ENCODE results near the gene IGSF21. TPM values are rescaled to one million over a fixed set of nuclear protein-coding genes. Genes with fewer than 3 reads are reported as not detected.

IGSF21 gene
- total and polyA plus RNA-seq, 2 donors (not counting 3 experiments of a cell fraction or from before 2014, with no cell fraction given) = not detected

DNA sequence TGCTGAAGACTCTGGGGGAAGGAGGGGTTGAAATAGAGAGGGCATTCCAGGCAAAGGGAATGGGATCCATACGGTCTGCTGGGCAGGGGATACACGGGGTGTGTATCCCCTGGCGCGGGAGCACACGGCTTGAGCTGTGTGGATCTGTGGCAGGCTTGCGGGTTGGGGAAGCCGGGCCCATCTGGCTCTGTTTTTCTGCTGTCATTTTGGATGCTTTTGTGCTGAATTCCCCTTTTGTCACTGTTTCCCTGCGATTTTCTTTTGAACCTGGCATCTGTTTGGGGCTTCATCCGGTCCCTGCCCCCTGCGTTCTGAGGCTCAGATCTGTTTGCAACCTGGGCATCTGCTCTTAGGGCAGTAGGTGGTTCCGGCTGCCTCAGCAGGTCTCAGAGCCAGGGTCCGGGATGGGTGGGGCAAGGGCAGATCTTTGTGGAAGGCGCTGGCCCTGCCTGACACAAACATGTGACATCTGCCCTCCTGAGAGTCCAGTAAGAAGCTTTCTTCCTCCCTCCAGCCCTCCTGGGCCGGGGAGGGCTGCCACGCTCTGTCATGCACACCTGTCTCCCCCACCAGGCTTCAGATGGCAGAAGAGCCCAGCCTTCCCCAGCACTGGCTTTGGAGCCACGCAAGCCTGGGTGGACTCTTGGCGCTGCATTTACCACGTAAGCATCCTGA is 84.0 kb downstream of the IGSF21 start:
- no peak overlapping the region for H3K27ac ChIP-seq (ENCODE audit: insufficient read depth, low read depth, low read length)
- no TSS peak for BruUV-seq (replicated peaks)
- FAIRE-seq (no peak), DNase-seq (ENCODE audit: low read depth, low spot score) (no peak)
- TF ChIP-seq MYC (IDR thresholded peaks at IDR 0.05; ENCODE audit: low read depth, low read length) (no peak), FOS (IDR thresholded peaks at IDR 0.05; ENCODE audit: borderline replicate concordance, insufficient read depth, low read length) (no peak), JUN (IDR thresholded peaks at IDR 0.05; ENCODE audit: borderline replicate concordance, insufficient read depth, insufficient read length, low read depth) (no peak), EZH2 (IDR thresholded peaks at IDR 0.05; ENCODE audit: borderline replicate concordance, low read depth, low read length, severe bottlenecking) (no peak), GATA2 (IDR thresholded peaks at IDR 0.05; ENCODE audit: insufficient read depth, insufficient read length, low read depth, low read length) (no peak), POLR2AphosphoS5 (IDR thresholded peaks at IDR 0.05; ENCODE audit: insufficient read depth, low read depth, low read length) (no peak), POLR2A (IDR thresholded peaks at IDR 0.05; ENCODE audit: low read depth, low read length) (no peak)
- TF ChIP-seq, protein P1, sequence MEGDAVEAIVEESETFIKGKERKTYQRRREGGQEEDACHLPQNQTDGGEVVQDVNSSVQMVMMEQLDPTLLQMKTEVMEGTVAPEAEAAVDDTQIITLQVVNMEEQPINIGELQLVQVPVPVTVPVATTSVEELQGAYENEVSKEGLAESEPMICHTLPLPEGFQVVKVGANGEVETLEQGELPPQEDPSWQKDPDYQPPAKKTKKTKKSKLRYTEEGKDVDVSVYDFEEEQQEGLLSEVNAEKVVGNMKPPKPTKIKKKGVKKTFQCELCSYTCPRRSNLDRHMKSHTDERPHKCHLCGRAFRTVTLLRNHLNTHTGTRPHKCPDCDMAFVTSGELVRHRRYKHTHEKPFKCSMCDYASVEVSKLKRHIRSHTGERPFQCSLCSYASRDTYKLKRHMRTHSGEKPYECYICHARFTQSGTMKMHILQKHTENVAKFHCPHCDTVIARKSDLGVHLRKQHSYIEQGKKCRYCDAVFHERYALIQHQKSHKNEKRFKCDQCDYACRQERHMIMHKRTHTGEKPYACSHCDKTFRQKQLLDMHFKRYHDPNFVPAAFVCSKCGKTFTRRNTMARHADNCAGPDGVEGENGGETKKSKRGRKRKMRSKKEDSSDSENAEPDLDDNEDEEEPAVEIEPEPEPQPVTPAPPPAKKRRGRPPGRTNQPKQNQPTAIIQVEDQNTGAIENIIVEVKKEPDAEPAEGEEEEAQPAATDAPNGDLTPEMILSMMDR (IDR thresholded peaks at IDR 0.05; ENCODE audit: extremely low read depth in 1 of 2, insufficient read depth in 1 of 2, low read depth in 1 of 2, low read length in 2 of 2) = no peak
- TF ChIP-seq, protein P2, sequence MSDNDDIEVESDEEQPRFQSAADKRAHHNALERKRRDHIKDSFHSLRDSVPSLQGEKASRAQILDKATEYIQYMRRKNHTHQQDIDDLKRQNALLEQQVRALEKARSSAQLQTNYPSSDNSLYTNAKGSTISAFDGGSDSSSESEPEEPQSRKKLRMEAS (IDR thresholded peaks at IDR 0.05; ENCODE audit: insufficient read depth, insufficient read length) = no peak
- no peaks in the 10 kb centered on the region for H3K9me1 ChIP-seq (replicated peaks; ENCODE audit: control insufficient read depth, extremely low read depth, insufficient read depth, low read length)
- no peaks in the 10 kb centered on the region for H3K36me3 ChIP-seq (ENCODE audit: control insufficient read depth in 2 of 2, extremely low read depth in 1 of 2, insufficient read depth in 2 of 2, low read length in 2 of 2)
- no peaks in the 10 kb centered on the region for H4K20me1 ChIP-seq (replicated peaks; ENCODE audit: control insufficient read depth, extremely low read depth, insufficient read depth, low read length)
- dilution Hi-C loops (cut with MboI; ENCODE audit: extremely low pct_ligation_motif_present, low sequenced_read_pairs) (no loop called here), intact Hi-C loops (cut with micrococcal nuclease) (no loop called here)
- no peaks in the 10 kb centered on the region for H3K27me3 ChIP-seq (ENCODE audit: control insufficient read depth in 2 of 2, insufficient read depth in 2 of 2, low read length in 2 of 2)
- ChIA-PET CTCF (no interaction called here), POLR2A (no interaction called here)
- no peak overlapping the region for H3K9ac ChIP-seq (replicated peaks; ENCODE audit: extremely low read depth, insufficient read depth, low read length)
- H2AFZ ChIP-seq (ENCODE audit: low read depth, low read length) = no peak overlapping the region
- H3K4me3 ChIP-seq (replicated peaks in 1 of 3; ENCODE audit: insufficient read depth in 1 of 3, low read depth in 1 of 3, low read length in 3 of 3) = no peak overlapping the region
- H3K9me3 ChIP-seq (replicated peaks; ENCODE audit: control insufficient read depth, insufficient read depth, low read length) = no peaks in the 10 kb centered on the region
- H3K4me2 ChIP-seq (ENCODE audit: insufficient read depth, low read length) = no peak overlapping the region
- H3K4me1 ChIP-seq (ENCODE audit: control insufficient read depth, extremely low read depth, insufficient read depth, low read length) = no peaks in the 10 kb centered on the region
- H3K79me2 ChIP-seq (ENCODE audit: control insufficient read depth, insufficient read depth, low read length) = no peaks in the 10 kb centered on the region
